GM19238 (cell line): Measurements from ENCODE around the gene CCL15.
"Not testable (repeated sequence)": the region's sequence is repeated elsewhere in the genome, so short reads cannot be mapped to it uniquely, and the experiment has no call there.

Experiments used
- DNase-seq: peaks from one replicate; pipeline ENCODE4 v3.0.0; 2011; ENCODE audit warnings: low spot score; ENCODE audit not compliant: insufficient read length

The CCL15 gene

GRCh38 chr17:36001110-36001771 lies at the start of gene CCL15:
TSS of gene CCL15 (minus strand) at chr17:36001553. CDS start at chr17:36001492, 61 bp downstream.
- DNase-seq = no peak

- DNase-seq = no peak
Observed at GRCh38 chr17:36049643-36050042, 48.3 kb upstream of the CCL15 start.

- no peak for DNase-seq
Observed at GRCh38 chr17:36048066-36048465, 46.7 kb upstream of the CCL15 start.

- no peak for DNase-seq
Observed at GRCh38 chr17:36036235-36036634, 34.9 kb upstream of the CCL15 start.

GRCh38 chr17:36034127-36034526 lies 32.8 kb upstream of the CCL15 start:
- DNase-seq = no peak

GRCh38 chr17:36030956-36031355 lies 29.6 kb upstream of the CCL15 start:
- no peak for DNase-seq

- DNase-seq = no peak
Observed at GRCh38 chr17:36027761-36028160, 26.4 kb upstream of the CCL15 start.

- DNase-seq = no peak
Observed at GRCh38 chr17:36024106-36024869, 22.9 kb upstream of the CCL15 start.

GRCh38 chr17:36019423-36019822 lies 18.1 kb upstream of the CCL15 start:
- DNase-seq = no peak

GRCh38 chr17:36017799-36018198 lies 16.4 kb upstream of the CCL15 start, which contains the start of gene CCL23:
TSS of gene CCL23 (minus strand) at chr17:36017972. CDS start at chr17:36017897, 75 bp downstream.
- no peak for DNase-seq

- no peak for DNase-seq
Observed at GRCh38 chr17:36016555-36016954, 15.2 kb upstream of the CCL15 start.

GRCh38 chr17:36015895-36016294 lies 14.5 kb upstream of the CCL15 start:
- DNase-seq = not testable (repeated sequence)

GRCh38 chr17:36014946-36015345 lies 13.6 kb upstream of the CCL15 start:
- no peak for DNase-seq

- DNase-seq = no peak
Observed at GRCh38 chr17:36011201-36011600, 9.8 kb upstream of the CCL15 start.

- no peak for DNase-seq
Observed at GRCh38 chr17:36008998-36009665, 7.8 kb upstream of the CCL15 start.

- DNase-seq = no peak
Observed at GRCh38 chr17:36004594-36005108, 3.3 kb upstream of the CCL15 start.

GRCh38 chr17:36002631-36003030 lies 1.3 kb upstream of the CCL15 start:
- no peak for DNase-seq

GRCh38 chr17:36001862-36002603 lies 680 bp upstream of the CCL15 start:
- DNase-seq = no peak

- DNase-seq = no peak
Observed at GRCh38 chr17:36000732-36001109, 632 bp downstream of the CCL15 start.

GRCh38 chr17:35998756-35999155 lies 2.6 kb downstream of the CCL15 start:
- no peak for DNase-seq

GRCh38 chr17:35998018-35998545 lies 3.3 kb downstream of the CCL15 start:
- no peak for DNase-seq
